WTC11 (cell line): ENCODE results near the gene KPNA4.

Experiments
- CTCF ChIP-seq: fragments of 200-600 bp; IDR thresholded peaks from 2 replicates; pipeline ENCODE4 v1.8.0; 2022; ENCODE audit warnings: antibody characterized with exemption
- JUN ChIP-seq: sonication (generic); formaldehyde crosslinking; IDR thresholded peaks from 2 replicates; pipeline ENCODE4 v1.8.0; 2023; ENCODE audit warnings: mild to moderate bottlenecking, missing genetic modification reagents

GRCh38 chr3:160608870-160609269 is 43.5 kb upstream of the KPNA4 start:
- no peak for TF ChIP-seq JUN (CRISPR knock-in tag)
- TF ChIP-seq CTCF, result no peak
